KOPT-K1 (cell line): ENCODE data around the gene PTPRR.

Experiments
- H3K27ac ChIP-seq: fragments of 200-600 bp; sonication (generic); 2 replicates; pipeline ENCODE4 v1.5.1; 2016; ENCODE audit warnings: antibody characterized with exemption, mild to moderate bottlenecking, low read depth, low read length; ENCODE audit not compliant: poor library complexity, severe bottlenecking
- H3K36me3 ChIP-seq: fragments of 200-600 bp; sonication (generic); 2 replicates; pipeline ENCODE4 v1.5.1; 2017; ENCODE audit warnings: antibody characterized with exemption, mild to moderate bottlenecking, low read length, moderate library complexity; ENCODE audit not compliant: insufficient read depth
- H3K9me3 ChIP-seq: fragments of 200-600 bp; sonication (generic); 2 replicates; pipeline ENCODE4 v1.5.1; 2017; ENCODE audit warnings: antibody characterized with exemption, low read length, mild to moderate bottlenecking; ENCODE audit not compliant: insufficient read depth, poor library complexity, severe bottlenecking

PTPRR gene

GRCh38 chr12:70880744-70881143 is 39.8 kb downstream of the PTPRR start:
- no peaks in the 10 kb centered on the region for H3K36me3 ChIP-seq
- H3K9me3 ChIP-seq, result no peaks in the 10 kb centered on the region
- H3K27ac ChIP-seq, result no peak overlapping the region

DNA sequence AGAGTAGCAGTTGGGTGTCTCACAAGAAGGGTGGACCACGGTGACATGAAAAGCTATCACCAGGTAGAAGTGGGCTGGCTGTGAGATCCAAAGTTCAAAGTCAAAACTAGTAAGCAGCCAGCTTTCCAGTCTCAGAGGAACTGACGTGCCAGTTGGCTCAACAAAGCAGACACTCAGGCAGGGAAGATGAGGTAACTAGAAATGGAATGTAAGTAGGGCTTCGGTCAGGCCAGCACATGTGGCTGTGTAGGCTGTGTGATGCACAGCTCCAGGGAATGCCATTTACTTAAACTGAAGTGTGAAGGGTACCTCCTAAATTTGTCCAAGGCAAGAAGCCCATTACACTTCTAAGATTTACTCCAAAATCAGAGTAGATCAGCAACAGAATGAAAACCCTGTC is 43.6 kb downstream of the PTPRR start:
- H3K9me3 ChIP-seq, result no peaks in the 10 kb centered on the region
- H3K36me3 ChIP-seq, result no peaks in the 10 kb centered on the region
- no peak overlapping the region for H3K27ac ChIP-seq

GRCh38 chr12:70875628-70876027 is 44.9 kb downstream of the PTPRR start:
- Histone ChIP-seq H3K36me3 (no peaks in the 10 kb centered on the region), H3K27ac (no peak overlapping the region), H3K9me3 (no peaks in the 10 kb centered on the region)

DNA sequence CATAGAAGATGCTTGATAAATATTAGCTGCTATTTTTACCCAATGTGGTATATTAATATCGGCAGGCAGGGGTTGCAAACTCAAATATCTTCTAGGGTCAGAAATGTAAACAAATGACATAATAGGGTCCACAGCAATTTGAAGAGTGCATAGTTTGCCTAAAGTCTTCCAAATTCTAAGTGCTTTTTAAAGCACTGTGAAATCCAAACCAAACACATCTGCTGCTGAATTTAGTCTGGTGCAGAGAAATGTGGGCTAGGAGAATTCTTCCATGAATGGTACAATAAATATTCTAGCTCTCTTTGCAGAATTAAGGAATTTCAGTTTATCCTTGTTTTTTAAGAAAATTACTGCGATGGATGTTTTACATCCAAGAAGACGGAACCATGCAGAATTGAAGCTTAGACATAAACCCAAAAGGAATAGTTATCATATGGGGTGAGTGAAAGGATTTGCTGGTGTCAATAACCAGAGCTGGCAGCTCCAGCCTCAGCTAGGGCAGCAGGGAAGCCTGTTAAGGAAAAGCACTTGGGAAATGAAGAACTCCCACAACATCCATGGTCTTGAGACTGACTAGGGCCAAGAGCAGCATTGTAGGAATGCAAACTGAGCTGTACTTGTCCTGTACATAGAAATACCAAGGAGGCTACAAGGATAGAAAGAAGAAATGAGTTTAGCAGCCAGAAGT is 65.5 kb downstream of the PTPRR start:
- Histone ChIP-seq H3K36me3 (no peaks in the 10 kb centered on the region), H3K27ac (no peak overlapping the region), H3K9me3 (no peaks in the 10 kb centered on the region)

- Histone ChIP-seq H3K27ac (no peak overlapping the region), H3K9me3 (no peaks in the 10 kb centered on the region), H3K36me3 (no peaks in the 10 kb centered on the region)
Measured at GRCh38 chr12:70854138-70854537, 66.4 kb downstream of the PTPRR start.

DNA sequence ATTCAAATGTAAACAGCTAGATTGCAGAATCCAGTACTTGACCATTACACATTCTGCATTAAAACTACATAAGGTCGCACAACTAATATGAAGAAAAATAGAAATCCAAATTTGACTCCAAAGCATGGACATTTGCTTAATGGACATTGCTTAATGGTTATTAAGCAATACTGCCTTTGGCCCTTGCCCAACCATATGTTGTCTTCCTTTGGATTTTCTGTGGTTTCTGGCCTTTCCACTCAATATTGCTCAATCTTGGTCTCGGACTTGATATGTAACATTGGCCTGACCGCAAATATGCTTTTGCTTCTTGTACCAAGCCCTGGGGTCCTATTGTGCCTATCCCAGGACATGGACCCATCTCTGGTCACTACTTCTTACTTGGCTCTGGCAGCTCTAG is 67.2 kb downstream of the PTPRR start:
- H3K36me3 ChIP-seq, result no peaks in the 10 kb centered on the region
- no peaks in the 10 kb centered on the region for H3K9me3 ChIP-seq
- no peak overlapping the region for H3K27ac ChIP-seq

- Histone ChIP-seq H3K9me3 (no peaks in the 10 kb centered on the region), H3K27ac (no peak overlapping the region), H3K36me3 (no peaks in the 10 kb centered on the region)
Measured at GRCh38 chr12:70852416-70853150, 68.0 kb downstream of the PTPRR start.

DNA sequence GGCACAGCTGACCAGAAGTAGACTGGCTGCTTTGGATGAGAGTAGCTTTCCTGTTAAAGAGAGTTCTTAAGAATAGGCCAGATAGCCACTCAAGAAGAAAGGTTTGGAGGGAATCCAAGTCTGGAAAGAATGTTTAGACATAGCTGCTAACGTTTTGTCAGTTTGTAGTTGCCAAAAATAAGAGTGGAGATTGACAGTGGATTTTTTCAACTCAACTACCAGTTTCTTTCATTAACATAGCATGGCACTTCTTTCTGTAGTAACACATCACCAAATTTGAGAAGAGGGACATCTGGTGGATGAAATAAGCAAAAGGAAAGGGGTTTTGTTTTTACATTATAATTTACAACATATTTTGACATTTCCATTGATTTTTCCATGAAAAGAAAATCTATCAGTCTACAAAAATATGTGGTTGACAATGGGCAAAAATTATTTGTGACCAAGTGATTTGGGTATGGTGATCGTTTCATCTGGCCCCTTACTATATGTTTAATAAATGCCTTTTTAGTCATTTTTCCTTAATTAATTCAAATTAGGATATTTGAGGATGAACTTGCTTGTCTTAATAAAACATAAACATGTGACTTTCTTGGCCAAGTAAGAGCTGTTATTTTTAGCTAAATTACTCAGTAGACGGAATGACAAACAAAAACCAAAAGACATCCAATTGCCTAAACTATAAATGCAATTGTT is 71.1 kb downstream of the PTPRR start:
- Histone ChIP-seq H3K9me3 (no peaks in the 10 kb centered on the region), H3K27ac (no peak overlapping the region), H3K36me3 (no peaks in the 10 kb centered on the region)

DNA sequence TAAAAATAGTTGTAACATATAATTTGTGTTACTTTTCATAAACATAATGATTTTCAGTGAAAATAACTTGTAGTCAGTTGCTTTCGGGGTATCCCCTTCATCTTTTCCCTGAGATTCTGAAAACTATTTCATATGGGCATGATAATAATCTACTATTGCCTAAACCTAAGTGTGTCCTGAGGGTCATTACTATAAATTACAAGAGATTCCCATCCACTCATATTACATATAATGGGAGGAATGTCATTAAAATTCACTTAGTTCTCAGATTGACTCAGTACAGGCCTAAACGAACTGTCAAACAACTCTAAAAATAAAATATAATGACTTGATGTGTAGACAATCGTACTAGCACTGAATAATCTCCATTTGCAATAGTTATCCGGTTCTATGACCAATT is 72.7 kb downstream of the PTPRR start:
- Histone ChIP-seq H3K36me3 (no peaks in the 10 kb centered on the region), H3K27ac (no peak overlapping the region), H3K9me3 (no peaks in the 10 kb centered on the region)

- H3K27ac ChIP-seq, result no peak overlapping the region
- H3K9me3 ChIP-seq, result no peaks in the 10 kb centered on the region
- no peaks in the 10 kb centered on the region for H3K36me3 ChIP-seq
Measured at GRCh38 chr12:70845268-70845667, 75.3 kb downstream of the PTPRR start.

GRCh38 chr12:70843363-70843762 is 77.2 kb downstream of the PTPRR start:
- Histone ChIP-seq H3K36me3 (no peaks in the 10 kb centered on the region), H3K9me3 (no peaks in the 10 kb centered on the region), H3K27ac (no peak overlapping the region)

- Histone ChIP-seq H3K9me3 (no peaks in the 10 kb centered on the region), H3K27ac (no peak overlapping the region), H3K36me3 (no peaks in the 10 kb centered on the region)
Measured at GRCh38 chr12:70842942-70843341, 77.6 kb downstream of the PTPRR start.

DNA sequence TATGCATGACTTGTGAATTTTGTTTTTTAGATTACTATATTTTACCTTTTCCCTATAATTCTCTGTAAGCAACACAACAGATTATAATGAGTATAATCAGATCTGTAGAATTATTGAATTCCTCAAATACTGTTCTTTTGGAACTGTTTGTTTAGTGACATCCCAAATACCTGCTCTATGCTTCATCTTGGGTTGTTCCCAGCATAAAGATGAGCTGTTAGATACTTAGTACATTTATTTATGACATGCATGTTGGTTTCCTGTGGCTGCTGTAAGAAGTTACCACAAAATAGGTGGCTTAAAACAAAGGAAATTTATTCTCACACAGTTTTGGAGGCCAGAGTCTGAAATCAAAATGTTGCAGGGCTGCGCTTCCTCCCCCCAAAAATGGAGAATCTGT is 78.4 kb downstream of the PTPRR start:
- Histone ChIP-seq H3K36me3 (no peaks in the 10 kb centered on the region), H3K9me3 (no peaks in the 10 kb centered on the region), H3K27ac (no peak overlapping the region)

DNA sequence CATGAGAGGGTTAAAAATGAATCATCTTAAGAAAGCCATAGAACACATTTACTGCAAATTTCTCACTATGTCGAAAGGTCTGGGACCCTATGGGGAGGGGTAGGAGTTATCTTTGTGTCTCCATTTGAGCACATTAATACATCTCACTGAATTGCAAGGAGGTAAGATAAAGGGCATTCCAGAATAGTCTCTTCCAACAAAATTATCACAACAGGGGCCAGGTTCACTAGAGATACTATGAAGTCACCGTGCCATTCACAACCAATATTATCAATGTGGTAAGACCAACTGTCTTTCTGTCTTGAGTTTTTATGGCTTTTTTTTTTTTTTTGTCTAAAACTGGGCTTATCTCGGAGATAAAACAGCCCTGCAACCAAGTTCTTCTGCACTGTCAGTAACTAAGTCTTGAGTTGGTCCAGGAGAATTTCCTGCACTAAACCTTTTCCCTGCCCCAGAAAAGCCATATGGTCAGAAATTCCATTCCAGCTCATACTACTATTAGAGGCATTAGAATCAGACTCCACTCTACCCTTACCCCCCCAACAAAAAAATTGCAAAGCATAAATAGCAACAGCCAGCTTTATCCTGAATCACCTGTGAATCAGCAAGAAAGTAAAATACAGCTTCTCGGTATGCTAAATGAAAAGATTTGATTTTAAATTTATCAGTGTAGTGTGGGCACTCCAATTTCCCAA is 79.7 kb downstream of the PTPRR start:
- no peaks in the 10 kb centered on the region for H3K36me3 ChIP-seq
- H3K9me3 ChIP-seq, result no peaks in the 10 kb centered on the region
- no peak overlapping the region for H3K27ac ChIP-seq

GRCh38 chr12:70839544-70839943 is 81.0 kb downstream of the PTPRR start:
- no peaks in the 10 kb centered on the region for H3K36me3 ChIP-seq
- H3K27ac ChIP-seq, result no peak overlapping the region
- H3K9me3 ChIP-seq, result no peaks in the 10 kb centered on the region
